Fibroblast of lung (primary cell): Measurements from ENCODE around the gene CHD9. TPM values are rescaled to one million over a fixed set of nuclear protein-coding genes. Genes with fewer than 3 reads are reported as not detected.

ENCODE experiments used
- DNase-seq, 2 donors: peaks; one replicate each; pipeline versions ENCODE4 v3.0.0 to v3.0.0-alpha.2; 2010; ENCODE audit warnings: low read depth in 2 of 2
- H2AFZ ChIP-seq: 2 replicates; pipeline ENCODE4 v1.5.1; 2012; ENCODE audit warnings: low read length, control low read depth, inconsistent platforms
- H3K27ac ChIP-seq: 2 replicates; pipeline ENCODE4 v1.5.1; 2011; ENCODE audit warnings: low read length, control low read depth; ENCODE audit not compliant: insufficient read depth
- H3K27me3 ChIP-seq: 2 replicates; pipeline ENCODE4 v1.5.1; 2011; ENCODE audit warnings: mild to moderate bottlenecking, low read length; ENCODE audit not compliant: control insufficient read depth, insufficient read depth
- H3K36me3 ChIP-seq: 2 replicates; pipeline ENCODE4 v1.5.1; 2011; ENCODE audit warnings: low read length; ENCODE audit not compliant: control insufficient read depth, insufficient read depth
- H3K4me1 ChIP-seq: 2 replicates; pipeline ENCODE4 v1.5.1; 2011; ENCODE audit warnings: low read length; ENCODE audit not compliant: control insufficient read depth, insufficient read depth; ENCODE audit errors: extremely low read depth
- H3K4me2 ChIP-seq: 2 replicates; pipeline ENCODE4 v1.5.1; 2011; ENCODE audit warnings: low read length, control low read depth; ENCODE audit not compliant: insufficient read depth; ENCODE audit errors: extremely low read depth
- H3K4me3 ChIP-seq, 4 experiments: fragments of 200-600 bp in 1 of 4; sonication (generic) in 1 of 4; replicated peaks in 1 of 4; 2 replicates each; pipeline ENCODE4 v1.5.1; 2011 to 2016; ENCODE audit warnings: low read length in 4 of 4, low read depth in 3 of 4, mild to moderate bottlenecking in 3 of 4, control low read depth in 2 of 4, inconsistent platforms in 1 of 4, mixed read lengths in 1 of 4; ENCODE audit not compliant: insufficient read depth in 1 of 4; ENCODE audit errors: control extremely low read depth in 1 of 4
- H3K79me2 ChIP-seq: 2 replicates; pipeline ENCODE4 v1.5.1; 2012; ENCODE audit warnings: mild to moderate bottlenecking, low read length, inconsistent platforms; ENCODE audit not compliant: control insufficient read depth, insufficient read depth
- H3K9ac ChIP-seq: 2 replicates; pipeline ENCODE4 v1.5.1; 2011; ENCODE audit warnings: mild to moderate bottlenecking, low read length, control low read depth; ENCODE audit not compliant: insufficient read depth
- H3K9me3 ChIP-seq: 2 replicates; pipeline ENCODE4 v1.5.1; 2012; ENCODE audit warnings: low read depth, low read length; ENCODE audit not compliant: control insufficient read depth, insufficient read depth
- H4K20me1 ChIP-seq: 2 replicates; pipeline ENCODE4 v1.5.1; 2011; ENCODE audit warnings: low read length; ENCODE audit not compliant: control insufficient read depth, insufficient read depth; ENCODE audit errors: extremely low read depth
- CTCF ChIP-seq, 2 donors: IDR thresholded peaks in 1 of 2; conservative IDR thresholded peaks in 1 of 2; 1 replicate in 1 of 2; 2 replicates in 1 of 2; pipeline ENCODE4 v1.5.1; 2011 to 2012; ENCODE audit warnings: low read length in 2 of 2, control low read depth in 1 of 2, inconsistent platforms in 1 of 2, low read depth in 1 of 2, mild to moderate bottlenecking in 1 of 2
- EZH2 ChIP-seq: IDR thresholded peaks from 2 replicates; pipeline ENCODE4 v1.5.1; 2012; ENCODE audit warnings: low read length, control low read depth, mild to moderate bottlenecking; ENCODE audit errors: missing control alignments
- polyA plus RNA-seq, 2 donors: library from polyadenylated mRNA; depleted of rRNA in 1 of 2; stranded (reverse) in 1 of 2; unstranded in 1 of 2; fragments of >200 nt; gene quantifications; 2 replicates each; pipeline ENCODE4 v1.2.1, GENCODE V29; 2011 to 2012; ENCODE audit warnings: missing spikeins in 1 of 2
- total RNA-seq: library from RNA; depleted of rRNA; stranded (reverse); fragments of >200 nt; gene quantifications from 2 replicates; pipeline ENCODE4 v1.2.1, GENCODE V29; 2014

CHD9 gene
- total and polyA plus RNA-seq, 2 donors (not counting 1 experiment from before 2014, with no cell fraction given): 32.9 to 60.9 TPM

GRCh38 chr16:53089434-53090285 is 34.9 kb downstream of the CHD9 start:
- Histone ChIP-seq H3K4me3 (no peak overlapping the region), H3K9ac (no peak overlapping the region), H3K27me3 (no peaks in the 10 kb centered on the region), H3K4me2 (peak overlapping the region; percentile 86), H4K20me1 (no peaks in the 10 kb centered on the region), H3K9me3 (no peaks in the 10 kb centered on the region), H2AFZ (no peak overlapping the region), H3K36me3 (no peaks in the 10 kb centered on the region), H3K4me1 (peaks cover 30% of the 10 kb centered on the region), H3K79me2 (peaks cover 6% of the 10 kb centered on the region), H3K27ac (peak overlapping the region; percentile 87)
- peak; percentile 32 to 57 for DNase-seq
- no peak for TF ChIP-seq EZH2
- no peak for TF ChIP-seq CTCF (conservative IDR thresholded peaks at IDR 0.05 in 1 of 2, IDR thresholded peaks at IDR 0.05 in 1 of 2; ENCODE audit: low read depth in 1 of 2, low read length in 2 of 2)

DNA sequence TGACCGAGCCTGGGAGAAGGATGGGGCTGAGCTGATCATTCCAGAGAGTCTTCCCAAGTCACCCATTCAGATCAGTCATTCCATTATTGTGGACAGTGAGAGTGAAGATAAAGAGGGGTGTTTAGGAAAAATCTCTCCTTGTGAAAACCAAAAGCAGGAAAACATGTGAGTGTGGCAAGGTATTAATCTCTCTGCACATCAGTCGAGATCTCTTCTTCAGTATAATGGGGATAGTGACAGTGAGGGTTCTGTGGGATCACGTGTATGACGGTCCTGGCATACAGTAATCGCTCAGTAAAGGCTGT is 35.4 kb downstream of the CHD9 start:
- H2AFZ ChIP-seq: no peak overlapping the region
- no peaks in the 10 kb centered on the region for H3K27me3 ChIP-seq
- no peak for DNase-seq
- H3K4me1 ChIP-seq: peaks cover 29% of the 10 kb centered on the region
- H3K27ac ChIP-seq: peak overlapping the region; percentile 87
- no peak for TF ChIP-seq CTCF (conservative IDR thresholded peaks at IDR 0.05 in 1 of 2, IDR thresholded peaks at IDR 0.05 in 1 of 2; ENCODE audit: low read depth in 1 of 2, low read length in 2 of 2)
- no peak for TF ChIP-seq EZH2
- H4K20me1 ChIP-seq: no peaks in the 10 kb centered on the region
- H3K9ac ChIP-seq: no peak overlapping the region
- H3K4me3 ChIP-seq: peak overlapping the region in 3 of 4 experiments; percentile 1 to 22 (median 13)
- peaks cover 6% of the 10 kb centered on the region for H3K79me2 ChIP-seq
- H3K36me3 ChIP-seq: no peaks in the 10 kb centered on the region
- H3K4me2 ChIP-seq: peak overlapping the region; percentile 86
- no peaks in the 10 kb centered on the region for H3K9me3 ChIP-seq

DNA sequence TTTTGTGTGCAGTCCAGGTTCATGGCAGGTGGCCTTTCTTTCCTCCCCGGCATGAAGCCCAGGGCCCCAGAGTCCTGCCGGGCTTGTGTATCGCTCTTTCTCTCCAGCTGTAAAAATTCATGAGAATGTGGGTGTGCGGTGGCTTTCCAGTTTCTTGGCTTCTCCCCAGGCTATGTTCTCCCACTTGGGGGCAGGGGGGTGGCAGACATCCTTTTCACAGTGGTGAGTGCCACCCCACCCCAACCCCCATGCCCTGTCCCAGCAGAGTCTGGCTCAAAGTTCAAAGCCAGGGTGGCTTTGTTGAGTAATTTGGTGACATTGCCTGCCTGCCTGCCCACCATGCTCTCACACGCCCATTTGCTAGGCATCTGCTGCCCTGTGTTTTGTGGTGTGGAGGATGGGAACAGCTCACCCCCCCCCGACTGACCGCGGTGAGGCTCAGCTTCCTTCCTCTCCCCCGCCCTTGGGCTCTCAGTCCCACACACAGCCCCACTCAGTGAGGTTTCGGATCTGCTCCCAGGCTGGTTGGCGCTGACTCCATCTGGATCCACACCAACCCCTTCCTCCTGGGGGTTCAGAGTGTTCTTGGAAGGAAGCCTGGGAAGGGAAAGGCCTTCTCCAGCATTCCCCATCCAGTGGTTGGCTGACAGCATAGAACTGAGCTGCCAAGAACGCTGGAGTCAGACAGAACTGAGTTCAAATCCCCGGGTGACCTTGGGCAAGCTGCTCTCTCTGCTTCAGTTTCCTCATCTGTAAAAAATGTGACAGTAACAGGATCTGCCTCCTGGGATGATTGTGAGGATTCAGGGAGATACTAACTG is 36.0 kb downstream of the CHD9 start:
- Histone ChIP-seq H3K27ac (peak overlapping the region; percentile 87), H3K9ac (peak overlapping the region; percentile 41), H2AFZ (peak overlapping the region; percentile 4), H3K9me3 (no peaks in the 10 kb centered on the region), H3K4me2 (peak overlapping the region; percentile 86), H3K4me3 (peak overlapping the region; percentile 1 to 41 (median 26)), H3K79me2 (peaks cover 6% of the 10 kb centered on the region), H3K27me3 (no peaks in the 10 kb centered on the region), H3K4me1 (peaks cover 25% of the 10 kb centered on the region), H4K20me1 (no peaks in the 10 kb centered on the region), H3K36me3 (no peaks in the 10 kb centered on the region)
- DNase-seq: peak; percentile 99 to 100
- TF ChIP-seq CTCF (conservative IDR thresholded peaks at IDR 0.05 in 1 of 2, IDR thresholded peaks at IDR 0.05 in 1 of 2; ENCODE audit: low read depth in 1 of 2, low read length in 2 of 2) (no peak), EZH2 (no peak)
